ENCODE data around the gene UBE2I. TPM values are rescaled to one million over a fixed set of nuclear protein-coding genes. Genes with fewer than 3 reads are reported as not detected.

UBE2I gene
- total RNA-seq, 1 experiment from 2014 or later = 229 TPM

DNA sequence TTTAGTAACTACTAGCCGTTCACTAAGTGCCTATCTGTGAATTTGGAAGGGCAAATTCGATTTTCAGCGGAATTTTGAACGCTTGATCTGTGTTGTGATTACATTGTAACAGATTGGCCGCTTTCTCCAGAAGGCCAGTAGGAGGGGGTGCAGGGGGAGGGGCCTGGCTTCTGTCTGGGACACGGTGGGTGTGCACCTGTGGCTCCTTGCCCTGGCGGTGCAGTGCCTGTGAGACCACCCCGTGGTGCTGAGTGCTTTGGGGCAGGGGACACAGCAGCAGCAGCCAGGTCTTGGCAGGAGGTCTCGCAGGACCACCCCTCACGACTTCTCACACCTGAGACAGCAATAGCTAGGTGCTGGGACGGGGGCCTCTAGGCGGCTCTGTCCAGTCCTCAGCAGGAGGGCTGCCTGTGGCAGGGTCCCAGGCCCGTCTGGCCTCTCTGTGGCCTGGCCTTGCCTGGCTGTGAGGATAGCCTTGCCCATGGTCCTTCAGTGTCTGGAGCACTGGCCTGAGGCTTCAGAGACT lies 1.8 kb downstream of the UBE2I start:
- no peaks in the 10 kb centered on the region for H3K9me3 Mint-ChIP-seq
- peak overlapping the region; percentile 89 for H3K27ac Mint-ChIP-seq
- peaks cover 21% of the 10 kb centered on the region for H3K36me3 Mint-ChIP-seq
- ChIA-PET CTCF (interaction anchor here (0.5 kb wide), 1 partner anchor 102 kb away, joined by 4 read pairs; no protein-coding TSS in a partner anchor), POLR2A (no interaction called here)
- DNase-seq (ENCODE audit: low spot score) (no peak), ATAC-seq (no peak)
- peak overlapping the region; percentile 90 for H3K4me3 Mint-ChIP-seq
- H3K27me3 Mint-ChIP-seq (ENCODE audit: low read depth) = no peaks in the 10 kb centered on the region
- peaks cover 8% of the 10 kb centered on the region for H3K4me1 Mint-ChIP-seq
- TF ChIP-seq GRHL2 (CRISPR knock-in tag; IDR thresholded peaks at IDR 0.05; ENCODE audit: insufficient replicate concordance, severe bottlenecking) = no peak
- TF ChIP-seq, protein P1, sequence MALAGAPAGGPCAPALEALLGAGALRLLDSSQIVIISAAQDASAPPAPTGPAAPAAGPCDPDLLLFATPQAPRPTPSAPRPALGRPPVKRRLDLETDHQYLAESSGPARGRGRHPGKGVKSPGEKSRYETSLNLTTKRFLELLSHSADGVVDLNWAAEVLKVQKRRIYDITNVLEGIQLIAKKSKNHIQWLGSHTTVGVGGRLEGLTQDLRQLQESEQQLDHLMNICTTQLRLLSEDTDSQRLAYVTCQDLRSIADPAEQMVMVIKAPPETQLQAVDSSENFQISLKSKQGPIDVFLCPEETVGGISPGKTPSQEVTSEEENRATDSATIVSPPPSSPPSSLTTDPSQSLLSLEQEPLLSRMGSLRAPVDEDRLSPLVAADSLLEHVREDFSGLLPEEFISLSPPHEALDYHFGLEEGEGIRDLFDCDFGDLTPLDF (CRISPR knock-in tag; IDR thresholded peaks at IDR 0.05) = no peak
- no peak for TF ChIP-seq IRF2 (CRISPR knock-in tag; IDR thresholded peaks at IDR 0.05; ENCODE audit: borderline replicate concordance, low read depth)
- no peak for TF ChIP-seq ATF2 (CRISPR knock-in tag; IDR thresholded peaks at IDR 0.05; ENCODE audit: borderline replicate concordance, low read depth)
- TF ChIP-seq, protein P2, sequence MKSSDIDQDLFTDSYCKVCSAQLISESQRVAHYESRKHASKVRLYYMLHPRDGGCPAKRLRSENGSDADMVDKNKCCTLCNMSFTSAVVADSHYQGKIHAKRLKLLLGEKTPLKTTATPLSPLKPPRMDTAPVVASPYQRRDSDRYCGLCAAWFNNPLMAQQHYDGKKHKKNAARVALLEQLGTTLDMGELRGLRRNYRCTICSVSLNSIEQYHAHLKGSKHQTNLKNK (CRISPR knock-in tag; IDR thresholded peaks at IDR 0.05) = no peak
- TF ChIP-seq E2F5 (CRISPR knock-in tag; IDR thresholded peaks at IDR 0.05) = no peak
- TF ChIP-seq ZNF532 (CRISPR knock-in tag; IDR thresholded peaks at IDR 0.05; ENCODE audit: borderline replicate concordance) = no peak
- no peak for TF ChIP-seq MXD4 (CRISPR knock-in tag; IDR thresholded peaks at IDR 0.05; ENCODE audit: borderline replicate concordance)
- TF ChIP-seq FOXJ3 (CRISPR knock-in tag; IDR thresholded peaks at IDR 0.05; ENCODE audit: borderline replicate concordance) = no peak
- no peak for TF ChIP-seq IRF1 (CRISPR knock-in tag; IDR thresholded peaks at IDR 0.05)
- TF ChIP-seq, protein P3, sequence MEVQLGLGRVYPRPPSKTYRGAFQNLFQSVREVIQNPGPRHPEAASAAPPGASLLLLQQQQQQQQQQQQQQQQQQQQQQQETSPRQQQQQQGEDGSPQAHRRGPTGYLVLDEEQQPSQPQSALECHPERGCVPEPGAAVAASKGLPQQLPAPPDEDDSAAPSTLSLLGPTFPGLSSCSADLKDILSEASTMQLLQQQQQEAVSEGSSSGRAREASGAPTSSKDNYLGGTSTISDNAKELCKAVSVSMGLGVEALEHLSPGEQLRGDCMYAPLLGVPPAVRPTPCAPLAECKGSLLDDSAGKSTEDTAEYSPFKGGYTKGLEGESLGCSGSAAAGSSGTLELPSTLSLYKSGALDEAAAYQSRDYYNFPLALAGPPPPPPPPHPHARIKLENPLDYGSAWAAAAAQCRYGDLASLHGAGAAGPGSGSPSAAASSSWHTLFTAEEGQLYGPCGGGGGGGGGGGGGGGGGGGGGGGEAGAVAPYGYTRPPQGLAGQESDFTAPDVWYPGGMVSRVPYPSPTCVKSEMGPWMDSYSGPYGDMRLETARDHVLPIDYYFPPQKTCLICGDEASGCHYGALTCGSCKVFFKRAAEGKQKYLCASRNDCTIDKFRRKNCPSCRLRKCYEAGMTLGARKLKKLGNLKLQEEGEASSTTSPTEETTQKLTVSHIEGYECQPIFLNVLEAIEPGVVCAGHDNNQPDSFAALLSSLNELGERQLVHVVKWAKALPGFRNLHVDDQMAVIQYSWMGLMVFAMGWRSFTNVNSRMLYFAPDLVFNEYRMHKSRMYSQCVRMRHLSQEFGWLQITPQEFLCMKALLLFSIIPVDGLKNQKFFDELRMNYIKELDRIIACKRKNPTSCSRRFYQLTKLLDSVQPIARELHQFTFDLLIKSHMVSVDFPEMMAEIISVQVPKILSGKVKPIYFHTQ (CRISPR knock-in tag; IDR thresholded peaks at IDR 0.05) = no peak
- TF ChIP-seq, protein P4, sequence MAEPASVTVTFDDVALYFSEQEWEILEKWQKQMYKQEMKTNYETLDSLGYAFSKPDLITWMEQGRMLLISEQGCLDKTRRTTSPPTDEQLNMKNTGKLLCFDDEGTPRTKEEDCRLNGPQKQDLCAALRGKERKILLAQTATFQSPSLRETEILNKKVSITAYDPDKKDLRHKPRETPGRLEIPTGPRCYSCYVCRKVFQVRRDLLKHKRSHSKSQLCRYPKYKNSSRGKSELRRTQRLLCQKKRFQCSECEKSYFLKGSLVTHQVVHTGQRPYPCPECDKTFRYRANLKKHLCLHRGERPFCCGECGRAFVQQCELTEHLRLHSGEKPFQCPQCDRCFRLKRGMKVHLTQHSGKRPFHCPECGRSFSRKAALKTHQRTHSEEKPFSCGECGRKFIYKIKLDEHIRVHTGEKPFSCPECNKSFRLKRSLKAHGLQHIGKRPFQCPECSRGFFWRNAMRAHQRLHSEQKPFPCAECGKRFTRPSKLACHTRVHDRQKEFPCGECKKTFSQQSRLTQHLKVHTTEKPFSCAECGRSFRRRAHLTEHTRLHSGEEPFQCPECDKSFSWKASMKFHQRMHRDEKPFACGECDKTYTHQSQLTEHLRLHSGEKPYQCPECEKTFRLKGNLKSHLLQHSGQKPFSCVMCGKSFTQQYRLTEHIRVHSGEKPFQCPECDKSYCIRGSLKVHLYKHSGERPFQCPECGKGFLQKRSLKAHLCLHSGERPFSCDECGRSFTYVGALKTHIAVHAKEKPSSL (CRISPR knock-in tag; conservative IDR thresholded peaks at IDR 0.05) = no peak
- TF ChIP-seq E2F4 (CRISPR knock-in tag; IDR thresholded peaks at IDR 0.05; ENCODE audit: borderline replicate concordance, low read depth) = no peak
- TF ChIP-seq ZNF396 (CRISPR knock-in tag; IDR thresholded peaks at IDR 0.05; ENCODE audit: borderline replicate concordance) = no peak
- no peak for TF ChIP-seq JUN (CRISPR knock-in tag; IDR thresholded peaks at IDR 0.05)
- TF ChIP-seq NR2C2 (CRISPR knock-in tag; IDR thresholded peaks at IDR 0.05) = no peak
- TF ChIP-seq TEAD1 (CRISPR knock-in tag; IDR thresholded peaks at IDR 0.05) = no peak
- TF ChIP-seq EMX1 (CRISPR knock-in tag; IDR thresholded peaks at IDR 0.05) = no peak
- TF ChIP-seq, protein P5, sequence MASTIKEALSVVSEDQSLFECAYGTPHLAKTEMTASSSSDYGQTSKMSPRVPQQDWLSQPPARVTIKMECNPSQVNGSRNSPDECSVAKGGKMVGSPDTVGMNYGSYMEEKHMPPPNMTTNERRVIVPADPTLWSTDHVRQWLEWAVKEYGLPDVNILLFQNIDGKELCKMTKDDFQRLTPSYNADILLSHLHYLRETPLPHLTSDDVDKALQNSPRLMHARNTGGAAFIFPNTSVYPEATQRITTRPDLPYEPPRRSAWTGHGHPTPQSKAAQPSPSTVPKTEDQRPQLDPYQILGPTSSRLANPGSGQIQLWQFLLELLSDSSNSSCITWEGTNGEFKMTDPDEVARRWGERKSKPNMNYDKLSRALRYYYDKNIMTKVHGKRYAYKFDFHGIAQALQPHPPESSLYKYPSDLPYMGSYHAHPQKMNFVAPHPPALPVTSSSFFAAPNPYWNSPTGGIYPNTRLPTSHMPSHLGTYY (CRISPR knock-in tag; IDR thresholded peaks at IDR 0.05) = no peak

All from WTC11 (cell line).